Stimulated activated memory B cell treated with anti-CD40 and anti-IgM and Interleukin-4, amounts not matched to agents 10 μg/mL and 1 μg/mL and 100 μg/mL, for 72 hours (primary cell): ENCODE results near the gene DHPS.
A peak's percentile ranks its signal among the peaks of the same experiment; 100 is the strongest.
"Not testable (repeated sequence)": the region's sequence is repeated elsewhere in the genome, so short reads cannot be mapped to it uniquely, and the experiment has no call there.

Experiments used
- ATAC-seq: fragments of 150-1000 bp; cut with Tn5 transposase; 2 replicates; pipeline ENCODE4 v1.10.0; 2021
- H3K27ac Mint-ChIP-seq: one replicate; pipeline ENCODE4 v1.8.0; 2022; ENCODE audit warnings: mild to moderate bottlenecking, mixed read lengths
- H3K27me3 Mint-ChIP-seq: one replicate; pipeline ENCODE4 v1.8.0; 2022; ENCODE audit warnings: mixed read lengths
- H3K36me3 Mint-ChIP-seq: one replicate; pipeline ENCODE4 v1.8.0; 2022; ENCODE audit warnings: mixed read lengths
- H3K4me1 Mint-ChIP-seq: one replicate; pipeline ENCODE4 v1.8.0; 2022; ENCODE audit warnings: mixed read lengths
- H3K4me3 Mint-ChIP-seq: one replicate; pipeline ENCODE4 v1.8.0; 2022; ENCODE audit warnings: mild to moderate bottlenecking, moderate library complexity, mixed read lengths
- H3K9me3 Mint-ChIP-seq: one replicate; pipeline ENCODE4 v1.8.0; 2022; ENCODE audit warnings: mixed read lengths

DHPS gene

DNA sequence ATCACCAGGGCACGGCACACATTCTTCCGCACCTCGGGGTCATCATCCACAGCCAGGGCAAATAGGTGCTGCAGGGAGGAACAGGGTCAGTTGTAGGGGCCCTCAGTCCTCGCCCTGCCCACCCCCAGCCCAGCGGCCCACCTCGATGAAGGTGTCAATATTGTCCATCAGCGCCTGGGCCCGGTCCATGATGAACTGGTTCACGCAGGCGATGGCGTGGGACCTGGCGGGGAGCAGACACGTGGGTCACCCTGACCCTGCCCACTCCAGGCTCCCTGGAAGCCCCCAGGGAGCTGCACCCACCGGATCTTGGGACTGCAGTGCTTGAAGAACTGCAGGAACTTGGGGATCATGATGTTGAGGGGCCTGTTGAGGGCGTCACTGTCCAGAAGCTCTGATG, 33.4 kb upstream of the DHPS start:
- Mint-ChIP-seq H3K9me3 (no peaks in the 10 kb centered on the region), H3K36me3 (peaks cover 48% of the 10 kb centered on the region), H3K27ac (no peak overlapping the region), H3K4me3 (no peak overlapping the region), H3K27me3 (no peaks in the 10 kb centered on the region), H3K4me1 (peaks cover 18% of the 10 kb centered on the region)
- ATAC-seq, result no peak

DNA sequence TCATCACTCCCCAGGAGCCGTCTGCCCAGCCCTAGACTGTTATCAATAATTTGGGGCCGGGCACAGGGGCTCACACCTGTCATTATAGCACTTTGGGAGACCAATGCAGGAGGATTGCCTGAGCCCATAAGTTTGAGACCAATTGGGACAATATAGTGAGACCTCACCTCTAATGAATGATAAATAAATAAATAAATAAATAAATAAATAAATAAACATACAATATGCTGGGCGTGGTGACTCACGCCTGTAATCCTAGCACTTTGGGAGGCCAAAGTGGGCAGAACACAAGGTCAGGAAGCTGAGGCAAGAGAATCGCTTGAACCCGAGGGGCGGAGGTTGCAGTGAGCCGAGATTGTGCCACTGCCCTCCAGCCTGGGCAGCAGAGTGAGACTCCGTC, 31.6 kb upstream of the DHPS start:
- H3K4me3 Mint-ChIP-seq, H3K9me3 Mint-ChIP-seq, ATAC-seq, H3K4me1 Mint-ChIP-seq, H3K27ac Mint-ChIP-seq, H3K27me3 Mint-ChIP-seq: not testable (repeated sequence)
- H3K36me3 Mint-ChIP-seq, result peaks cover 42% of the 10 kb centered on the region

DNA sequence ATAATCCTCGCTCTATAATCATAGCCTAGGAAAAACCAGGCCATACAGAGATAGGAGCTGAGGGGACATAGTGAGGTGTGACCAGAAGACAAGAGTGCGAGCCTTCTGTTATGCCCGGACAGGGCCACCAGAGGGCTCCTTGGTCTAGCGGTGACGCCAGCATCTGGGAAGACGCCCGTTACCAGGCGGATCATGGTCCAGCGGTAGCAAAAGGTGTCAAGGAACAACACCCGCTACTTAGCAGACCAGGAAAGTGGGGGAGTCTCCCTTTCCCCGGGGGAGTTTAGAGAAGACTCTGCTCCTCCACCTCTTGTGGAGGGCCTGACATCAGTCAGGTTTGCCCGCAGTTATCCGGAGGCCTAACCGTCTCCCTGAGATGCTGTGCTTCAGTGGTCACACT, 30.4 kb upstream of the DHPS start:
- peaks cover 42% of the 10 kb centered on the region for H3K36me3 Mint-ChIP-seq
- H3K4me3 Mint-ChIP-seq, ATAC-seq, H3K27ac Mint-ChIP-seq, H3K4me1 Mint-ChIP-seq, H3K9me3 Mint-ChIP-seq, H3K27me3 Mint-ChIP-seq: not testable (repeated sequence)

- Mint-ChIP-seq H3K4me1 (peaks cover 7% of the 10 kb centered on the region), H3K27me3 (no peaks in the 10 kb centered on the region), H3K27ac (no peak overlapping the region), H3K36me3 (peaks cover 39% of the 10 kb centered on the region), H3K4me3 (no peak overlapping the region), H3K9me3 (no peaks in the 10 kb centered on the region)
- ATAC-seq, result no peak
These were observed 29.5 kb upstream of the DHPS start for GRCh38 chr19:12711187-12711586.

DNA sequence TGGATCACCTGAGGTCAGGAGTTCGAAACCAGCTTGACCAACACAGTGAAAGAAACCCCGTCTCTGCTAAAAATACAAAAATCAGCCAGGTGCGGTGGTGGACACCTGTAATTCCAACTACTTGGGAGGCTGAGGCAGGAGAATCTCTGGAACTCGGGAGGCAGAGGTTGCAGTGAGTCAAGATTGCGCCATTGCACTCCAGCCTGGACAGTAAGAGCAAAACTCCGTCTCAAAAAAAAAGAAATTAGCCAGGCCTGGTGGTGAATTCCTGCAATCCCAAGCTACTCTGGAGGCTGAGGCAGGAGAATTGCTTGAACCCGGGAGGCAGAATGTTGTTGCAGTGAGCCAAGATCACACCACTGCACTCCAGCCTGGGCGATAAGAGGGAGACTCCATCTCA, 27.0 kb upstream of the DHPS start:
- H3K27me3 Mint-ChIP-seq, result no peaks in the 10 kb centered on the region
- H3K4me1 Mint-ChIP-seq, result peaks cover 7% of the 10 kb centered on the region
- H3K9me3 Mint-ChIP-seq, result no peaks in the 10 kb centered on the region
- ATAC-seq, result no peak
- H3K36me3 Mint-ChIP-seq, result peaks cover 50% of the 10 kb centered on the region
- no peak overlapping the region for H3K27ac Mint-ChIP-seq
- no peak overlapping the region for H3K4me3 Mint-ChIP-seq

DNA sequence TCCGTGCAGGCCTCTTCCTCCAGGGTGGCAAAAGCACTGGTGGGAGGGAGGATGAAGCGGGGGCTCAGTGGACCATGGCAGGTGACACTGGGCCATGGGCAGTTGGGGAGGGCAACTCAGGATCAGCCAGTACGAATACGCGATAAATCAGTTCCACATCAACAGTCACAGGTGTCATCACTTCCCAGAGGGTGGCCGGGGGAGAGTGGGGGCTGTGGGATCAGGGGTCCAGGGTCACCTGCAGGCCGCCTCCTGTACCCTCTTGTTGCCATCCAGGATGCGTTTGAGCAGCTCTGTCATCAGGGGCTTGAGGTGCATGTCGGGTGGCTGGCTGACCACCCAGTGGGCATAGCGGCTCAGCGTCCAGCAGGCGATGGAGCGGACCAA, 24.6 kb upstream of the DHPS start:
- H3K27me3 Mint-ChIP-seq, result no peaks in the 10 kb centered on the region
- no peak for ATAC-seq
- no peak overlapping the region for H3K27ac Mint-ChIP-seq
- peaks cover 53% of the 10 kb centered on the region for H3K36me3 Mint-ChIP-seq
- H3K4me1 Mint-ChIP-seq, result no peaks in the 10 kb centered on the region
- no peaks in the 10 kb centered on the region for H3K9me3 Mint-ChIP-seq
- H3K4me3 Mint-ChIP-seq, result no peak overlapping the region

DNA sequence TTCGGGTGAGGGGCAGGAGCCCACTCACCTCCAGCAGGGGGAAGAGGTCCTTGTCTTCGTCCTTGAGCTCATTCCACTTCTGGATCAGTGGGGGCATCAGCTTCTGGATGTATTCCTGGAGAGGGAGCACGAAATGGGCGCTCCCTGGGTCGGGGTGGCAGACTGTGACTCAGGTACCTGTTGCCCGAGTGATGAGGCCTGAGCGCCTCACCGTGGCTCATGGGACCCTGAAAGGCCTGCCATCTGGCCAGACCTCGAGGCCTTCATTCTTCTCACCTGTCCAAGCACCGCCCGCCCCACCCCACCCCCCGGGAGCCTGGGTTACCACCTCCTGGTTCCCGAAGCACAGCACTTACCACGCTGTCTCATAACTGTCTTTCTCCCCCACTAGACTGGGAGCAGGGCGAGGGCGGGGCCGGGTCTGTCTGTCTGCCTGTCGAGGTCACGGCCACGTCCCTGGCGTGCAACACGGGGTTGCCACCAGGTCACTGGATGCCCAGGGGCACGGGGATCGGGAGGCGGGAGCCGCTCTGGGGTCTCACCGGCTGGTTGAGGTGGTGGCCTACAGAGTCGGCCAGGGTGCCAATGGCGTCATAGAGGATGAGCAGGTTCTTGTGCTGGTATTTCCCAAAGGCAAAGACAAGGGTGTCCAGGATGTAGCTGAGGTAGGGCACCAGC, 24.1 kb upstream of the DHPS start:
- ATAC-seq, result no peak
- H3K4me1 Mint-ChIP-seq, result no peaks in the 10 kb centered on the region
- H3K36me3 Mint-ChIP-seq, result peaks cover 53% of the 10 kb centered on the region
- no peaks in the 10 kb centered on the region for H3K27me3 Mint-ChIP-seq
- H3K27ac Mint-ChIP-seq, result no peak overlapping the region
- no peaks in the 10 kb centered on the region for H3K9me3 Mint-ChIP-seq
- no peak overlapping the region for H3K4me3 Mint-ChIP-seq

DNA sequence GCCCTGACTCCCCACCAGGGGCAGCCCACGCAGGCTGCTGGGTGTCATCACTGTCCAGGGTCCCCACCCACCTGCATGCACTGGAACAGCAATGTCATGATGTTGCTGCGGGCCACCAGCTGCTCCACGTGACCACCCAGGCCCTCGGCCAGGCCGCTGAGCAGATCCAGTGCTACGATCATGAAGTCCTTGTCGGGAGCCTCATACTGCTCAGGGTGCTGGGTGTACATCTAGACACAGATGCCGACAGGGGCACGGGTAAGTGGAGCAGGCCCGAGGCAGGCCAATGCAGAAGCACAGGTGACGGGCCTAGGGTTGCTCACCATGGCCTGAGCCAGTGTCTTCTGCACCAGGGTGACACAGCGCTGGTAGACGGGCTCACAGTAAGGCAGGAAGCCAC, 23.5 kb upstream of the DHPS start:
- H3K4me3 Mint-ChIP-seq, result no peak overlapping the region
- no peaks in the 10 kb centered on the region for H3K27me3 Mint-ChIP-seq
- no peaks in the 10 kb centered on the region for H3K9me3 Mint-ChIP-seq
- H3K4me1 Mint-ChIP-seq, result no peaks in the 10 kb centered on the region
- H3K36me3 Mint-ChIP-seq, result peaks cover 49% of the 10 kb centered on the region
- no peak overlapping the region for H3K27ac Mint-ChIP-seq
- ATAC-seq, result no peak

DNA sequence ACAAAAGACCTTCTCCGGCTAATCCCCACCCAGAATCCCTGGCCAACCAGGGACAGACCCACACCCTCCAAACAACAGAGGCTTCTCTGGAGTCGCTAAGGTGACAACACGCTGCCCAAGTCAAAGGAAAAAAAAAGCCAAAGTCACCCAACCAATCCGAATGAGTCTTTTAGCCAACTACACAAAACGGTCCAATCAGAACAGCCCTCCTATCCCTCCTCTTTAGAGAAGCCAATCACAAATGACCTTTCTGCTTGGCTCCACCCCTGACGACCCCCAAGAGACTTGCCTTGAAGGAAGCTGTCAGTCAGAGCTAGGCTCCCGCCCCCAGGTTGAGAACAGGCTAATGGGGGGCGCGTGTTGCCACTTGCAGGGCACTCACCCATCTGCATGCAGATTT, 21.4 kb upstream of the DHPS start:
- no peaks in the 10 kb centered on the region for H3K9me3 Mint-ChIP-seq
- ATAC-seq, result no peak
- no peak overlapping the region for H3K27ac Mint-ChIP-seq
- peaks cover 55% of the 10 kb centered on the region for H3K36me3 Mint-ChIP-seq
- H3K4me3 Mint-ChIP-seq, result no peak overlapping the region
- no peaks in the 10 kb centered on the region for H3K27me3 Mint-ChIP-seq
- no peaks in the 10 kb centered on the region for H3K4me1 Mint-ChIP-seq

DNA sequence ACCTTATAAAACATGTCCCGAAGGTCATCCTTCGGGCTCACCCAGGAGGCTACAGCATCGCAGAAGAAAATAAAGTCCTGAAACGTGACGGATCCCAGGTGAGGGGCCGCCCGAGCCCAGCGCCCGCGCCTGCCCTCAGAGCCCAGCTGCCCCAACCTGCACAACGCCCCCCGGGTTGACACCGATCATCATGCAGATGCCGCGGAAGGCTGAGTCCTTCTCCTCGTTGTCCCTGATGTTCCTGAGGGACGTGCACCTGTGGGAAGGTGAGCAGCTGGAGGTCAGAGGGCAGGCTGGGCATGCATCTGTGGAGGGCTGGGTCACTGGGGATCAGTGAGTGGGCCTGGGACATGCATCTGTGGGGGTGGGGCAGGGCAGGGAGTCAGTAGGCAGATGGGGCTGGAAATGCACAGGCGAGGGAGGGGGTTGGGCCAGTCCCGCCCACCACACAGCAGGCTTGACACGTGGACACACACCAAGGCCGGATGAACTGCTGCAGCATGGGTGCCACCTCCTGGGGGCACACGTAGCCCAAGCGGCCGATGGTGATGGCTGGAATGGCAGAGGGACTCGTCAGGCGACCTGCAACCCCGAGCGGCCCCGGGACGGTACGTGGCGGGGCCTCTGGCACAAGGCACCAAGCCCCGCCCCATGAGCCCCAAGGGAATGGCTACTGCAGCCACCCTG, 20.1 kb upstream of the DHPS start:
- H3K9me3 Mint-ChIP-seq, result no peaks in the 10 kb centered on the region
- H3K36me3 Mint-ChIP-seq, result peaks cover 57% of the 10 kb centered on the region
- H3K27ac Mint-ChIP-seq, result no peak overlapping the region
- no peaks in the 10 kb centered on the region for H3K4me1 Mint-ChIP-seq
- no peak for ATAC-seq
- H3K4me3 Mint-ChIP-seq, result no peak overlapping the region
- no peaks in the 10 kb centered on the region for H3K27me3 Mint-ChIP-seq

GRCh38 chr19:12698138-12698537, 16.5 kb upstream of the DHPS start:
- Mint-ChIP-seq H3K4me3 (peak overlapping the region; percentile 53), H3K9me3 (no peaks in the 10 kb centered on the region), H3K36me3 (peaks cover 32% of the 10 kb centered on the region), H3K4me1 (no peaks in the 10 kb centered on the region), H3K27ac (peak overlapping the region; percentile 38), H3K27me3 (no peaks in the 10 kb centered on the region)
- ATAC-seq, result no peak

DNA sequence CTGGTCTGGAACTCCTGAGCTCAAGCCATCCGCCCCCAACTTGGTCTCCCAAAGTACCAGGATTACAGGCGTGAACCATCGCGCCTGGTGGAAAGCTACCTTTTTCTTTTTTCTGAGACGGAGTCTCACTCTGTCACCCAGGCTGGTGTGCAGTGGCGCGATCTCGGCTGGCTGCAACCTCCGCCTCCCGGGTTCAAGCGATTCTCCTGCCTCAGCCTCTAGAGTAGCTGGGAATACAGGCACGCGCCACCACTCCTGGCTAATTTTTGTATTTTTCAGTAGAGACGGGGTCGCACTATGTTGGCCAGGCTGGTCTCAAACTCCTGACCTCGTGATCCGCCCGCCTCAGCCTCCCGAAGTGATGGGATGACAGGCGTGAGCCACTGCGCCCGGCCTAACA, 15.7 kb upstream of the DHPS start:
- Mint-ChIP-seq H3K4me3 (peak overlapping the region; percentile 12), H3K27ac (peak overlapping the region; percentile 95), H3K36me3 (peaks cover 25% of the 10 kb centered on the region)
- H3K27me3 Mint-ChIP-seq, H3K4me1 Mint-ChIP-seq, ATAC-seq, H3K9me3 Mint-ChIP-seq: not testable (repeated sequence)

- no peaks in the 10 kb centered on the region for H3K9me3 Mint-ChIP-seq
- H3K27me3 Mint-ChIP-seq, result no peaks in the 10 kb centered on the region
- peaks cover 20% of the 10 kb centered on the region for H3K36me3 Mint-ChIP-seq
- no peaks in the 10 kb centered on the region for H3K4me1 Mint-ChIP-seq
- H3K27ac Mint-ChIP-seq, result peak within 1 kb of the TSS; percentile 95
- peak; percentile 95 for ATAC-seq
- H3K4me3 Mint-ChIP-seq, result peak within 1 kb of the TSS; percentile 89
These were observed 15.0 kb upstream of the DHPS start, which contains the start of gene FBXW9 for GRCh38 chr19:12696366-12697335. TSS of gene FBXW9 (minus strand) at chr19:12696631. CDS start at chr19:12696581, 50 bp downstream.

DNA sequence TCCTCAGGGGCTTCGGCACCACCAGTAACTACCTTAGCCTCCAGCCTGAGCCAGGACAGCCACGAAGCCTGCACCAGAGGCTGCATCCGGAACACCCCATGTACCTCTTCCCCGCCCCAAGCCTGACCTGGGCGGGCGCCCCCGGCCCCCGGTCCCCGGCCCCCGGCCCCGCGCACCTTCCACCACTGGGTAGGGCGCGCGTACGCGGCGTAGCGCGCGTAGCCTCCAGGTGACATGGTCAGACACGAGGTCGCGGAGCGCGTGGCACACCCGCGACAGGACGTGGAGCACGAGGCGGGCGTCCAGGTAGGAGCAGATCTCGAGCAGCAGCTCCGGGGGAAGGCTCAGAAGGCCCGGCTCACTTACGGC, 14.3 kb upstream of the DHPS start:
- peak; percentile 39 for ATAC-seq
- H3K4me1 Mint-ChIP-seq, result no peaks in the 10 kb centered on the region

GRCh38 chr19:12695514-12695913, 13.8 kb upstream of the DHPS start:
- Mint-ChIP-seq H3K27ac (no peak overlapping the region), H3K4me3 (peak overlapping the region; percentile 89), H3K4me1 (no peaks in the 10 kb centered on the region), H3K36me3 (peaks cover 11% of the 10 kb centered on the region), H3K27me3 (no peaks in the 10 kb centered on the region), H3K9me3 (no peaks in the 10 kb centered on the region)
- ATAC-seq, result no peak

More for the DNA sequence above, 14.3 kb upstream of the DHPS start:
- H3K36me3 Mint-ChIP-seq, result peaks cover 15% of the 10 kb centered on the region
- H3K27me3 Mint-ChIP-seq, result no peaks in the 10 kb centered on the region
- peak overlapping the region; percentile 89 for H3K4me3 Mint-ChIP-seq
- H3K27ac Mint-ChIP-seq, result peak overlapping the region; percentile 95
- H3K9me3 Mint-ChIP-seq, result no peaks in the 10 kb centered on the region
